HG03045 (cell line): ENCODE measurements around the gene TMEM218.

Source experiments
- ATAC-seq: cut with Tn5 transposase; IDR thresholded peaks from one replicate; pipeline ENCODE4 v1.9.1; 2021; ENCODE audit warnings: mild to moderate bottlenecking, moderate library complexity; ENCODE audit not compliant: unreplicated experiment

Gene TMEM218

GRCh38 chr11:125129316-125129993 lies 18.0 kb upstream of the TMEM218 start:
- ATAC-seq: no peak

- ATAC-seq: no peak
These were observed 17.0 kb upstream of the TMEM218 start for GRCh38 chr11:125128450-125128849.

- ATAC-seq: no peak
These were observed 13.2 kb upstream of the TMEM218 start for GRCh38 chr11:125124618-125124992.

DNA sequence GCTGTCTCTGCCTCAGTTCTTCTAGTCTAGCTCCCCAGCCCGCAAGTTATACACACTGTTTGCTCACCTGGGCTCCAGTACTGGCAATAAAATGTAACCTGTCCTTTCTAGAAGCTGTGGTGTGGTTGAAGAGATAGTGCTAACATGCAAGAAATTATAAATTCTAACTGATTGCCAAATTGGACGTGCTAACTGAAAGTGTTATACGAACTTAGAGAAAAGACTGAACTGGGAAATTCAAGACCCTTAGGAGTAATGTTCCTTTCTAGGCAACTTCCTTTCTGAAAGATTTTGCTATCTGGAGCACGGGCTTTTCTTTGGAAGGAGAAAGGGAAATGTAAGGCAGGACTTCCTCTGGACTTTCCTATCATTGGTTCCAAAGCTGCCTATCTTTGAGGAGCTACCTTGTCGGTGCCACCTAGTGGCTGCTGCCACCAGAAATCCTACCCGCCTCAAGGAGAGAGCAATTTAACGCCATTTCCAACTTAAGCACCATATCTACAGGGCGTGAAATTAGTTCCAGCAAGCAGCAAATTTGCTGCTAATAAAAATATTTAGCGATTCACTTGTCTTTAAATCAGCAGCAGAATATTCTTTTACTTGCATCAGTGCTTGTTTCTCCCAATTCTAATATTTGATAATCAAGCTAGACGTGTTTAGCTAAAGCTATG lies 12.7 kb upstream of the TMEM218 start:
- no peak for ATAC-seq

DNA sequence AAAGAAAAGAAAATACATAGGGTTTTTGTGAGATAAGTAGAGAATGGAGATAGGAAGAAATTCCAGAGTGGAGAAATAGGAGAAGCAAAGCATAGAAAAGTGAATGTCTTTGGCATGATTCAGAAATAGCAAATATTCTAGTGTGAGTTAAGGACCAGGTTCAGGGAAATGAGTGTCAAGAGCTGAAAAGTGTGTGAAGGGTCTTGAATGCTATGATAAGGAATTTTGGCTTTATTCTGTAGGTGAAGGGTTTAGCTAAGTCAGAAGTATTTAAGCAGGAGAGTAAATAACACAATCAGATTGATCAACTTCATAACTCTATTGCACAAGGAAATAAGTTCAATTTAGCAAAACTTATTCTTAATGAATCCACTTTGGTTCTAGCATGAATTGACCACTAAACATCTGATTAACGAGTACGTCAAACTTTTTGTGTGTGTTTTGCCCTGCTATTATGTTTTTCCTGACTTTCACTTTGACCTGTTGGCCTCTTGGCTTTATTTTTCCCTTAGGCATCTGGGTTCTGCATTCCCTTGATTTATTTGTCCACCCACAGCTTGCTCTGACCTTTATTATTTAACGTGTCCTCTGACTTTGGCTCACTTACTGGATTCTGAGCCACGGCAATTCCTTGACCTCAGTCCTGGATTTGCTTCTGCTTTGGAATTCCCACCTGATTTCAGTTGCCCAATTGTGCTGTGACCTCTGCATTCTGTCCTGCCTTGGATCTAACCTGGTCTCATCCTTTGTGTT lies 11.9 kb upstream of the TMEM218 start:
- ATAC-seq: no peak

GRCh38 chr11:125117429-125117828 lies 6.0 kb upstream of the TMEM218 start:
- ATAC-seq: no peak

GRCh38 chr11:125114518-125114917 lies 3.1 kb upstream of the TMEM218 start:
- ATAC-seq: no peak

DNA sequence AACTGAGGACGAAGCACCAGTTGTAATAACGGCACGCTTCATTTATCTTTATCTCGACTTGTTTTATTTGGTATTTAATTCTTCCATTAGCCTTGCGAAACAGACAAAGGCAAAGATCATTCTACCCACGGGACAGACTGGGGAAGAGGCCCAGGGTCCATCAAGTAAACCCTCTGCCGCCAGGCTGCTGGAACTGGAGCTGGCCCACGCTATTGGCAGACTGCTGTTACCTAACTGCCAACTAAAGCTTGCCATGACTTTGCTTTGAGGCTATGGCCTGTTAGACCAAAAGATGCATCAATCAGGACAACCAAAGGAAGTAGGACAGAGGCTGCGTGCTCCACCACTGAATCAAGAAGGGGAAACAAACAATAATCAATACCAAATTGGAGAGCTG lies 780 bp upstream of the TMEM218 start:
- ATAC-seq: no peak

GRCh38 chr11:125111001-125111342 lies 454 bp downstream of the TMEM218 start:
- ATAC-seq: no peak

GRCh38 chr11:125110506-125110905 lies 920 bp downstream of the TMEM218 start:
- no peak for ATAC-seq

DNA sequence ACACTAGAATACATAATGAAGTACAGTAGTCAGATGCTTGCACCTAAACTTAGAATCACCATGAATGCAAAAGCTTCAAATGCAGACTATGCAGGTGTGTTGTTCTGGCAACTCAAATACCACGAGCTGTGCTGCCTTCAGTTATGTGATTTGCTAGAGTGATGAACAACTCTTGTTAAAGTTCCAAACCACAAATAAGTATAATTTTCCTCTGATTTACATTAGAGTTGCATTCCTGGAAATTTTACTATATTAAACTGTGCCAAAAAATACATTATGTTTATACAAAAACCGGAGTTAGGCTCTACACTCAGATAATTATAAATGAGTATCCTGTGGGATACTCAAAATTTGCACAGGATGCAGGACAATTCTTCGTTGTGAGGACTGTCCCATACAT lies 3.0 kb downstream of the TMEM218 start:
- ATAC-seq: no peak

- no peak for ATAC-seq
These were observed 5.5 kb downstream of the TMEM218 start for GRCh38 chr11:125105926-125106325.

DNA sequence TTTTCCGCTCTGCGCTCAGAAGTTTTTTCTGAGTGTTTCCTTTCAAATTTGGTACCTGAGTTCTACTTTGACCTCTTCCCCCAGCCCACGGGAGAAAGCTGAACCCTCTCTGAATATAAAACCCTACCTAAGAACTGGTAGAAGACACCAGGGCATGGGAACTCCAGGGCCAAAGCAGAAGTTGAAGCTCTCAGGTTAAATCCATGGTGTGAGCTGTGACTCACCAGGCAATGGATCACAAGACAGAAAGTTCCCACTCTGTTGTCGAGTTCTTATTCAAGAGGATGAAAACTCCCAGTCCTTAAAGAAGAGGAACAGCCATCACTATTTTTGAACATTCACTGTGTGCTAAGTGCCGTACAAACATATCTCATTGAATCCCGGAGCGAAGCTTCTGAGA lies 8.9 kb downstream of the TMEM218 start:
- ATAC-seq: no peak

DNA sequence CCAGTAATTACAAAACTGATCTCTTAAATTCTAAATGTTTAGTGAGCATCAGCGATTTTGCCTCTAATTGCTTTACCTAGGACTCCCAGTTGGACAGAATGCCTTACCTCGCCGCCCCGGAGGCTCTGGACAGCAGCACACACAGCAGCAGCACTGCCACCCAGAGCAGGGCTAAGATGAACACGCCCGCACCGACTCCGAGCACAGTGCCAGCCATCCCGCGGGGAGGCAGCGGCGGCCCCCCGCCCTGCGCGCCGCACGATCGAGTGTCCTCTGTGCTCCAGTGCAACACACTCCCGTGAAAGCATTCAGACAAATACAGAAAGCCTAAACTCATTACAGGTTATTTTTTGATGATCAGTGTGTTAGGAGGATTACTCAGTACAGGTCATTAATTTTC lies 9.4 kb downstream of the TMEM218 start:
- no peak for ATAC-seq

- ATAC-seq: no peak
These were observed 9.8 kb downstream of the TMEM218 start for GRCh38 chr11:125101596-125101995.

- ATAC-seq: no peak
These were observed 11.3 kb downstream of the TMEM218 start for GRCh38 chr11:125100136-125100535.

DNA sequence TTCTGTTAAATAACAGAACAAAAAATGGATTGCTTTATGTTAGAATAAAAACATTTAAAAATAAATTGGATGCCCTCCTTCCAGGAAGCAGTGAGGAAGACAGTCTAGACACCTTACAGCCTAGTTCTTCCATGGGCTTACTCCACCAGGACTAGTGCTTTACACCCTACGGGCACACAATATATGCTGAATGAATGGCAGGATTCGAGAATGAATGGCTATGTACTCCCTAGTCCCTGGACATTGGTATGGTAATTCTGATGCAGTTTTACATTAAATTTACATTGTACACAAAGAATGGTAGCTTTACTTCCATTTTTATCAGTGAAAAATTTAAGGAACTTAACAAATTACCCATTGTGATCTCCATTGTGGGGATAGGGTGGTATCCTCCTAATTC lies 16.7 kb downstream of the TMEM218 start:
- ATAC-seq: no peak

- ATAC-seq: no peak
These were observed 17.9 kb downstream of the TMEM218 start for GRCh38 chr11:125093502-125093901.

DNA sequence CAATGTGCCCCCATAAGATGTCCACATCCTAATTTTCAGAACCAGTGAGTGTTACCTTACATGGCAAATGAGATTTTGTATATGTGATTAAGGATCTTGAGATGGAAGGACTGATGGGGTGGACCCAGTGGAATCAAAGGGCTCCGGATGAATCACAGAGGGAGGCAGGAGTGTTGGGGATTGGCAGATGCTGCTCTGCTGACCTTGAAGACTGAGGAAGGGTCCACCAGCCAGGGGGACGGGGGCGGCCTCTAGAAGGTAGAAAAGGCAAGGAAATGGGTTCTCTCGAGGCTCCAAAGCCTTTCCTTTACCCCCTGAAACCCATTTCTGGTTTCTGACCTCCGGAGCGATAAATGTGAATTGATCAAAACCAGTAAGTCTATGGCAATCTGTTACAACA lies 18.8 kb downstream of the TMEM218 start:
- no peak for ATAC-seq

- no peak for ATAC-seq
These were observed 19.4 kb downstream of the TMEM218 start for GRCh38 chr11:125091877-125092664.

DNA sequence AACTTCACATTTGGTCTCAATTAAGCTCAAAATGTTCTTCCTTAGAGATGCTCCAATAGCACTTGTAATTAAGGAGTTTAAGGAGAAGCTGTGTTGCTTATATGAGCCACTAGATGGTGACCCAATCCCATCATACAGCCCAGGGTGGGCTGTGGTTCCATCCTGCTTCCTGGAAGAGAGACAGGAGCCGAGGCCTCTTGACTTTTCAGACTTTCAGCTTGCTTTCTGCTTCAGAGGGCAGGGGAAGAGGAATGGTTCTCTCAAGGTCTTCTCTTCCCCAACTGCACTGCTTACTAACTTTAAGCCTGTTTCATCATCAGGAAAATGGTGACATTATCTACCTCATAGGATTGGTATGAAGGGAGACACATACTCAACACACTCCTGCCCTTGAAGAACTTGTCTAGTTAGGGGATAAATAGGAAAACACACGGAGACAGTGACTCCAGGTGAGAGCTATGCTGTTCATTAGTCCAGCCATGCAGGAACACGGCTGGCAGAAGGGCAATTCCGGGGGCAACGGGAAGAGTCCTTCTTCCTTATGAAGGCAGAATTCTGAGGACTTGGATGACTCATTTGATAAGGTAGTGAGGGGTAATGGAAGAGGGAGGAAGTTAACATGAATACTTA lies 20.1 kb downstream of the TMEM218 start:
- no peak for ATAC-seq
